Keratinocyte (primary cell): ENCODE data around the gene TRIP4.

Source experiments
- CTCF ChIP-seq, 3 experiments: IDR thresholded peaks in 1 of 3; conservative IDR thresholded peaks in 1 of 3; optimal IDR thresholded peaks in 1 of 3; 2 replicates in 2 of 3; 3 replicates in 1 of 3; pipeline versions ENCODE3 to v1.5.1; 2011; ENCODE audit warnings: low read length in 3 of 3, mild to moderate bottlenecking in 3 of 3, moderate library complexity in 2 of 3, control low read depth in 1 of 3, inconsistent platforms in 1 of 3; ENCODE audit not compliant: insufficient read depth in 2 of 3; ENCODE audit errors: extremely low read depth in 1 of 3
- EZH2 ChIP-seq: IDR thresholded peaks from one replicate; pipeline ENCODE4 v1.6.1; 2012; ENCODE audit warnings: inconsistent platforms, mild to moderate bottlenecking, low read length, moderate library complexity

- TF ChIP-seq CTCF (optimal IDR thresholded peaks at IDR 0.05 in 1 of 3, IDR thresholded peaks at IDR 0.05 in 1 of 3, conservative IDR thresholded peaks at IDR 0.05 in 1 of 3; ENCODE audit: extremely low read depth in 1 of 3, insufficient read depth in 2 of 3, low read length in 3 of 3), result no peak
- no peak for TF ChIP-seq EZH2
Observed at GRCh38 chr15:64502551-64502950, 114.9 kb downstream of the TRIP4 start.
